NCI-H774 (cell line): ENCODE results near the gene SLC34A3.

Experiments used
- DNase-seq: peaks from one replicate; lab custom pipeline; 2025; lab: John Stamatoyannopoulos, UW

Gene SLC34A3

GRCh38 chr9:137195525-137196220 is 35.0 kb upstream of the SLC34A3 start:
- peak; percentile 72 for DNase-seq

- DNase-seq = no peak
Observed at GRCh38 chr9:137198051-137198901, 32.4 kb upstream of the SLC34A3 start.

GRCh38 chr9:137198902-137199283 is 31.8 kb upstream of the SLC34A3 start:
- no peak for DNase-seq

- DNase-seq = no peak
Observed at GRCh38 chr9:137199411-137200121, 31.1 kb upstream of the SLC34A3 start.

- peak; percentile 100 for DNase-seq
Observed at GRCh38 chr9:137200311-137201204, 30.1 kb upstream of the SLC34A3 start, which contains the start of gene TPRN. Gene TPRN (minus strand): TSS chr9:137200741. CDS start chr9:137200711, 30 bp downstream.

- DNase-seq = no peak
Observed at GRCh38 chr9:137201205-137201868, 29.4 kb upstream of the SLC34A3 start.

- DNase-seq = no peak
Observed at GRCh38 chr9:137202966-137203365, 27.7 kb upstream of the SLC34A3 start.

GRCh38 chr9:137204731-137205125 is 26.0 kb upstream of the SLC34A3 start:
- DNase-seq = no peak

GRCh38 chr9:137205126-137206069 is 25.3 kb upstream of the SLC34A3 start, which contains the start of the genes NDOR1 and TMEM203:
Gene NDOR1 (plus strand): TSS chr9:137205700. CDS start chr9:137205778, 78 bp downstream.
Gene TMEM203 (minus strand): TSS chr9:137205648. CDS start chr9:137205414, 234 bp downstream.
- peak; percentile 92 for DNase-seq

GRCh38 chr9:137206602-137207001 is 24.1 kb upstream of the SLC34A3 start:
- DNase-seq = no peak

- no peak for DNase-seq
Observed at GRCh38 chr9:137211532-137211931, 19.2 kb upstream of the SLC34A3 start.

- DNase-seq = no peak
Observed at GRCh38 chr9:137212520-137212919, 18.2 kb upstream of the SLC34A3 start.

GRCh38 chr9:137213160-137214060 is 17.3 kb upstream of the SLC34A3 start:
- DNase-seq = no peak

- DNase-seq = no peak
Observed at GRCh38 chr9:137214620-137215019, 16.1 kb upstream of the SLC34A3 start.

GRCh38 chr9:137215196-137215986 is 15.3 kb upstream of the SLC34A3 start:
- DNase-seq = no peak

- DNase-seq = no peak
Observed at GRCh38 chr9:137216188-137216965, 14.3 kb upstream of the SLC34A3 start.
